ENCODE measurements around the gene SAP30L.

The SAP30L gene

DNA sequence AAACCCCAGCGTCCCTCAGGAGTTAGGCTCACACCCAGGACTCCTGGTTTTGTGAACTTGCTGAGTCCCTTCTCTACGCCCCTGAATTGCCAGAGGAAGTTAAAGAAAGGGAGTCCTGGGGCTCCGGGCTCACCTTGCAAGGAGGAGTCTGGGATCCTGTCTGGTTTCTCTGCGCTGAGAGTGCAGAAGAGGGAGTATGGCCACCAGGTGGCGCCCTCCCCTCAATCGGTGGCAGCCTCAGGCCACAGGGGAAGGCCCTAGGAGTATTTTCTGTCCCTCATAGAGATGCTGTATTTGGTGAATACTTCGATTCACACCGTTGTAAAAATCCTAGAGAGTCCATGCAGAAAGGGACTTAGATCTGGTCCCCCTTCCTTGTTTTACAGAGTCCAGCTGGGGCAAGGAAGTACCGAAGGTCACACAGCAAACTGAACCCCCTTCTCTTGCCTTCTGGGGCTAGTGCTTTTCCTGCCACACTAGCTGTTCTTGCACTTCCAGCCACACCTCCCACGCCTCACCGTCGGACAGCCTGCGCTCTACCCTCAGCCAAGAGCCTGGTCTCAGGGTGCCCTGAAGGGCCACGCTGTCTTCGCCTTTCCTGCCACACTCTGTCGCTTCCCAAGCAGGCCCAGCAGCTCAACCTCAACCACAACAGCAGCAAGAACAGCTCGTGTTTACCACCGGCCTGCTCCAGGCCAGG is 22.0 kb downstream of the SAP30L start:
- DNase-seq = peak; percentile 78

DNA sequence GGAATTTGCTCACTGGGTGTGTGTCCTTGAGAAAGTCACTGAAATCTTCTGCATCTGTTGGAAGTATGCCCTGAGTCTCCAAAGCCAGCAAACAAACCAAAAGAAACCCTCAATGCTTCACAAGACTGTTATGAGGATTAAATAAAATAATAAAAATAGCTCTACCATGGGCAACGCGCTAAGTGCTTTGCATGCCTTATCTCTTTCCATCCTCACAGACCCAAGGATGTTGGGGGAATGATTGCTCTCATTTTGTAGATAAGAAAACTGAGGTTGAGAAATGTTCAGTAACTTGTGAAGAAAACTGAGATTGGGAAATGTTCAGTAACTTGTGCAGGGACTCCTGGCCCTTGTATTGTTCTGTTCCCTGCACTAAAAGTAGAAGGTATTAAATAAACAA is 24.3 kb downstream of the SAP30L start:
- DNase-seq = no peak

DNA sequence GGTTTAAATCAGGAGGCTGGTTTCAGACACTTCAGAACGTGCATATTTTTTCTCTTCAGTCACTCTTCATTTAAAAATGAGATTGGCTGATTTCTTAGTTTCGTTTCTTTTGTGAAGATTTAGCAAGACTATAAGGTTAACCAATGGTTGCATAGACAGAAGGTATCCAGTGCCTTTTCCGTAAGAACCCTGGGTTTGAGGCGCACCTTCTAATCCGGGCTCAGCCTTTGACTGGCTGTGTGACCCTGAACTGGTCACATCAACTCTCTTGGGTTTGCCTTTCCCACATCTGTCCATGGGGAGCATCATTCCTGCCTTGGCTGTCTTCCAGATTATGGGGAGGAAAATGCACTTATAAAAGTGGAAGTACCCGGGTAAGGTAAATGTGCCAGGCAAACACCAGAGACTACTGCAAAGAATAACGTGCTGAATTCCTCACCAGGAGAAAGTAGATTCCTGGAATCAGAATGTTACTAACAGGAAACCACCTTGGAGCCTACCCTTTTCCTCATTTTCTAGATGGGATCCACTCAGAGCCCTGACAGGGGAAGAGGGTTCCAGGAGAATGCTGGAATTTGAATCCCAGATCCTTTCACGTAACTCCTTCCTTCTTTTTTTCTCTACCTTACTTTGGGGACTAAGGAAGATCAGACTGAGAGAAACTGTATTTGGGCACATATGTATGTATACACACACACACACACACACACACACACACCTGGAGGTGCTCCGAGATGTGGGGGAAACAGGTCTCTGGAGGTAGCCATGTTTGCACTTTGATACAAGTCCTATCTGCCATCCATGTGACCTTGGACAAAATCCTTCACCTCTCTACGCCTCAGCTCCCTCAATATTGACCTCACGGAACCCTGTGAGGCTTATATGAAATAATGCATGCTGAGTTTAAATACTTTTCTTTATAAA is 25.4 kb downstream of the SAP30L start:
- no peak for DNase-seq

DNA sequence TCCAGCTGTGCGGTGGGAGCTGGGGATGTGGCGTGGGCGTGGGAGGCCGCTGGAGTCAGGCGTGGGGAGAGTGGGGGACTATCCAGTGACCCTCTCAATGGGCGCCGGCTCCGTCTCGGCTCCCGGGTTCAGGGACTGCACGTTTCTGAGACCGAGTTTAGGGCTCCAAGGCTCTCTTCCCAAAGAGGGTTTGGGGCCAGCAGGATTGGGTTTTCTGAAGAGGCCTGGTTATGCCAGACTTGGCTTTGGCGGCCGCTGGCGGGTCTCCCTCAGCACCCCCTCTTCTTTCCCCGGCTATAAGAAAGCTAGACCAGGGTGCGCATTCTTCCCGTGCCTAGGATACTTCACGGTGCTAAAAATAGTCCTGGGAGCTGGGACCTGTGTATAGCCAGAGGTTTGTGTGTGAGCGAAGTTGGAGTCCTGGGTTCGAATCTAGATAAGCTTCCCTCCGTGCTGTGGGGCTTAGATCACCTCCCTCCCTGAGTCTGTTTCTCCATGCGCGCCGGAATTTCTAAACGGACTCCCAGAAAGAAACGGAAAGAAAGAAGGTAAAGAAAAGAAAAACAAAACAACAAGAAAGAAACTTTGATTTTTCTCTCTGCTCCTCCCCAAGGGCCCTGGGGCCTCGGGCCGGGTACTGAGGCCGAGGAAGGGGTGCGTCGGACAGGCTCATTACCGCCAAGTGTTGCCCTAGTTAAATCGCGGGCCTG is 27.2 kb downstream of the SAP30L start:
- DNase-seq = no peak

DNA sequence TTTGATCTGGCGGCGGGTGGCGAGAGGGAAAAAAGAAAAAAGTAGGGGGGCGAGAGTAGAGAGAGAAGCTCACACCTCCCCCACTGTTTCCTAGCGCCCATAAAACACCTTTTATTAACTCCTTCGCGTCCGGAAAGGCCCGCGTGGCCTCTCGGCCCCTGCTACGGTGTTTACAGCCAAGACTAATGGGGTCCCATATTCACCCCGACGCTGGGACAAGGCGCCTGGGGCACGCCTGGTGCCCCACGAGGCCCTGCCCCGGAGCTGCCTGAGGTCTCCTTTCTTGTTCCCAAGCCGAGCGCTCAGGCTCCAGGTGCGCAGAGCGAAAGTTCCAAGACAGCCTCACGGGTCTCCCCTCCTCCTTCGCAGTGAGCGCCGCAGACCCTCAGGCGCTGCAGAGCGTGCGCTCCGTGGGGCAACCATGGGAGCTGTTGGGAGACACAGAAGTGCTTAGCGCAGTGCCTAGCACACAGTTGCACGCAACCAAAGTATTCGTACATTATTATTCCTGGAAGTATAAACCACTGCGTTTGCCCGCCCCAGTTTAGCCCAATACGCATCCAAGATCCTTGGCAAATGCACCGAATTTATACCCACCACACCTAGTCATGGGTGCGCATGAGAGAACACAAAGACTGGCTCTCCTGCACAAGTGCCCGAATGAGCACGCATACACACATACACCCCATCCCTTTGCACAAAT is 27.9 kb downstream of the SAP30L start:
- DNase-seq = no peak

DNA sequence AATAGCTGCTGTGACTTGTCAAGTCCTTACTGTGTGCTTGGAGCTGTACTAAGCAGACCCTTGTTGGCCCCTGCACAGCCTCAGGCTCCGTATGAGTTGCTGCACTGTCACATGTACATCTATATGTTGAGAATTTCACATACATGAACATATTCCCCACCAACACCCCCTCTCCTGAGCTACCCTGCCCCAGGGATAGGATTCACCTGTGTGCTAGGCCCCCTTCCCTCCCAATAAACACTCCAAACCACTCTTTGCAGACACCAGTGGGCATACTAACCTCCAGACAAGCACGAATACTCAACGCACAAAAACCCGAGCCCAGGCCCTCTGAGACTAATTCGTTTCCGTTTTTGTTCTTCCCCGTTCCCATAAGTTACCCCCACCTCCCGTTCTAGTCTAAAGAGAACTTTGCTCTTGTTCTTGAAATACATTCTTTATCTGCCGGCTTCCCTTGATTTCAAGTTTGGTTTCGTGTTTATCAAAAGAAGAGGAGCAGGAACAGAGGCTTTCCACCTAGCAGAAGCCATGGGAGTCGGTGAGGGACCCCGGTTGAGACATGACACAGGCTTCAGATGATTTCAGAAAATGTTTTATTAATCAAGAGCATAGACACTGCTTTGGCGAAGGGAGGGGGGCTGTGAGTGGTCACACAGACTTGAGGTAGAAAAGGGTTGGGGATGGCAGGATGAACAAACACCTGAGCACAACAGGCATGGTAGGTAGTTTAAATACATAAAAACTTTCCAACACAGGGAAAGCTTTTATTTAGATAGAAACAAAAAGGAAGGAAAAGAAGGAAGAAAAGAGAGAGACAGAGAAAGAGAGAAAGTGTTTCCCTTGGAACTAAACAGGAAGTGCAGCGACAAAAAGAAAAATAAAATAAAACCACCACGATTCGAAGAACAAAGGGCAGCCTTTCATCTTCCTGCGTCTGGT is 28.9 kb downstream of the SAP30L start:
- no peak for DNase-seq

DNA sequence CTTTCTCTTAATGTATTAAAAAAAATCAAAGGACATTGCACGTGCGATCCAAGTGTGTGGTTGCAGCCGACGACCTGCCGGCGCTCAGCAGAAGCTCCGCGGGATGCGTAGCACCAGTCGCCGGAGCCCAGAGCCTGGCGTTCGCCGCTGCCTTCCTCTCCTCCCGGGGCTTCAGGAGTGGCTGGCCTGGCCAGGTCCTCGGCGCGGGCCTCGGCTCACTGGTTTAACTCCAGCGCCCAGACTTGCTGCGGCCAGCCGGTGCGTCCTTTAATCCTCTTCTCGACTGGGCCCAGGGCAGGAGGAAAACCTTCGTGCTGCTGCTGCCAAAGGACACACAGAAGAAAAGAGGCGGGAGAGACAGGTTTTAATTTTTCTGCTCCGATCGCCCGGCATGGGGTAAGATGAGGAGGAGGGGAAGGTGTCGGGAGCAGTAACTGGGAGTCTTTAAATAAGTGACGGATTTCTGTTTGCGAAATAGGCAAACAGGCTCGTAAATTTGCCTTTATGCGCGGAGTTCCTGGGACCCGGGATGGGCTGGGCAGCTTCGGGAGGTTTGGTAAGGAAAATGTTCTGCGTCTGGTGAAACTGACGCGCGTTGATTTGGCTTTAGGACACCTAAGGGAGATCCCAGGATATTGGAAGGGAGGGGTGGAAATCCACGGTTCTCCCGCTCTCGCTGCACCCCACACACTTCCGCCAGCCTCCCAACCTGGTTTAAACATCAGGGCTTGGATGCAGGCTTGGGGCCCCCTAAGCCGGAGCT is 30.0 kb downstream of the SAP30L start:
- DNase-seq = no peak

DNA sequence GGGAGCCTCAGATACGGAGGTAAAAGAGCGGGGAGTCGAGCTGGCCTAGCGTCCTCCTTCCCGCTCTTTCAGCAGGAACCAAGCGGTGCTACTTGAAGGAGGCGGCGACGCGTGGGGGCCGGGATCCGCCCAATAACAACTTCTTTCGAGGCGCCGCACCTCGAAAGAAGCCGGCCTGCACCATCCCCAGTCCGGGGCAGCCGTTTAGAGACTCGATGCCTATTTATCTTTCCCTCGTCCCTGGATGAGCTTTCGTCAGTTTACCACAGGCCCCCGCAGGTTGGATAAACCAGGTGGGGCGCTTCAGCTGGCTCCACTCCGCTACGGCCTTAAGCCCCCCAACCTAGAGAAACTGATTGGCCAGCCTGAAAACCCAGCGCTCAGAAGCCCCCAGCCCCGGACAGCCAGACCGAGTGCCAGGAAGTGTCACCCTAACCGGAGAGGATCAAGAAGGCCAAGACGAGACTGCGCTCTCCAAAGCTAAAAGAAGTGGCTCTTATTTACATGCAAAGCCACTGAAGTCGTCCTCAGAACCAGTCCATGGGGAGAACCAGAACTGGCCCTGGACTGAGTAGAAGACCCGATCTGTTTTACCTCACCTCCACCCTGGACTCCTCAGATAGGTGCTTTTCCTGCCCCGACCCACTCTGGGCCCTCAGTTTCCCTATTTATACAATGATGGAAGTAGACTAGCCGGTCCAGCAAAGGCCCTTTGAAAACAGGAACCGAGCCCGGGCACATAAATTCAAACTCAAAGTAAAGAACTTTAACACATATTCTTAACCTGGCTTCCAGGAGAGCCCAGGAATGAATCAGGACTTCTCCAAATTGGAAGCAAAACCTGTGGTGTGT is 30.8 kb downstream of the SAP30L start:
- DNase-seq = no peak

DNA sequence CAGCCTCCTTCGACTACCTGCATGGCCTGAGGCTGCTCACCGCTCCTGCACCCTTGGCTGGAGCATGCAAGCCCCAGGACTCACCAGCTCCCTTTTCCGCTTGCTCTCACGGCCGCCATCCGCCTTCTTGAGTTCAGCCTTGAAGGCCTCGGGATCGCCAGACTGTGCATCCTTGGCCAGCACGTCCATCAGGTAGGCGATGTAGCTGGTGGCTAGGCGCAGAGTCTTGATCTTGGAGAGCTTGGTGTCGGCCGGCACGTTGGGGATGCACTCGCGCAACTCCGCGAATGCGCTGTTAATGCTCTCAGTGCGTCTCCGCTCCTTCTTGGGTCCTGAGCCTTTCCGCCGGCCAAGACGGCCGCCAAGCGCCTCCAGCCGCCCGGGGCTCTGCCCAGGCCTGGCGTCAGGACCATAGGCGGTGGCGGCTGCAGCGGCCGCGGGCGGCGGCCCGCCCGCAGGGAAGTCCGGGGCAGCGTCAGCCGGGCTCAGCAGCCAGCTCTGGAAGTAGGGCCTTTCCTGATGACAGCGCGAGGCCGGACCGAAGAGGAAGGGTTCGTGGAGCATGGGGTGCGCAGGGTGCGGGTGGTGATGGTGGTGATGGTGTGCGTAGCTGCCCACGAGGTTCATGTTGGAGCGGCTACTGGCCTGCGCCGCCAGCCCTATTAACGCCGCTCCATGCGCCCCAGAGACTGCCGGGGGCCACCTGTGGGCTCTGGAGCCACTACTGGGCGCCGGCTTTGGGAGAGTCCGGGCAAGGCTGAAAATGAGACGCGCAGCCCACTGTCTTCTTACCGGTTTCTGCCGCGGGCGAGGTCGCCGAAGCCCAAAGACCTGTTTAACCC is 31.8 kb downstream of the SAP30L start:
- no peak for DNase-seq

DNA sequence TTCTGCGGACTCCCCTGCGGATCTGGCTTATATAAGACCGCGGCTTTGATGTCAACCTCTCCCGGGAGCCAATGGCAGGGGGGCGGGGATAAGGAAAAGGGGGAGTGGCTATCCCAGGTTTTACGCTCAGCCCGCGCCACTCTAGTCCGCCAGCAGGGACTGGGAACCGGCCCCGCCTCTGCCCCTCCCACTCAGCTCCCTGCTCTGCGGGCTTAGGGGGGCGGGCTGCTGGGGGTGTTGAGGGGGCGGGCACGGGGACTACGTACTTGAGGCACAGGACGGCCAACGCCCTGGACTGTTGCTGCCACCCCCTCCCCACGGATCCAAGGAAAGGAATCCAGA is 32.4 kb downstream of the SAP30L start, which contains the start of gene HAND1:
HAND1 (minus strand) TSS at position 4 of the 342 bp plus-strand sequence. CDS start 219 bp downstream, outside the sequence.
- no peak for DNase-seq

DNA sequence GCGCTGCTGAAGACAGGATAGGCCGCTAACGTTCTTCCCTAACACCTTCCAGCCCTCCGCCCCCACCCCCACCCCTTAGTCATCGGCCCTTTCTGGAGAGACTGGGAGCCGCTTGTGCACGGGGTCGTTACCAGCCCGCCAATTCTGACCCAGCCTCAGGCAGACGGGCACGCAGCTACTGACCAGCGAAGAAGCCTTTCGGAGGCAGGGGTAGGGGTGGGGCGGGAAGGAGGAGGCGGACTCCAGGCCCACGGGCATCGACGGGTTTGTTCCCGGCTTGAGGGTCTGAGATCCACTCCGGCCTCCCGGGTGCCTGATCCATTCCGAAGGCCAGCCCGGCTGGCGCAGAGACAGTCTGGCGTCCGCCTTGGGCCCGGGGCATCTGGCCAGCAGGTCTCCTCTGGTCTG is 33.0 kb downstream of the SAP30L start:
- DNase-seq = no peak

DNA sequence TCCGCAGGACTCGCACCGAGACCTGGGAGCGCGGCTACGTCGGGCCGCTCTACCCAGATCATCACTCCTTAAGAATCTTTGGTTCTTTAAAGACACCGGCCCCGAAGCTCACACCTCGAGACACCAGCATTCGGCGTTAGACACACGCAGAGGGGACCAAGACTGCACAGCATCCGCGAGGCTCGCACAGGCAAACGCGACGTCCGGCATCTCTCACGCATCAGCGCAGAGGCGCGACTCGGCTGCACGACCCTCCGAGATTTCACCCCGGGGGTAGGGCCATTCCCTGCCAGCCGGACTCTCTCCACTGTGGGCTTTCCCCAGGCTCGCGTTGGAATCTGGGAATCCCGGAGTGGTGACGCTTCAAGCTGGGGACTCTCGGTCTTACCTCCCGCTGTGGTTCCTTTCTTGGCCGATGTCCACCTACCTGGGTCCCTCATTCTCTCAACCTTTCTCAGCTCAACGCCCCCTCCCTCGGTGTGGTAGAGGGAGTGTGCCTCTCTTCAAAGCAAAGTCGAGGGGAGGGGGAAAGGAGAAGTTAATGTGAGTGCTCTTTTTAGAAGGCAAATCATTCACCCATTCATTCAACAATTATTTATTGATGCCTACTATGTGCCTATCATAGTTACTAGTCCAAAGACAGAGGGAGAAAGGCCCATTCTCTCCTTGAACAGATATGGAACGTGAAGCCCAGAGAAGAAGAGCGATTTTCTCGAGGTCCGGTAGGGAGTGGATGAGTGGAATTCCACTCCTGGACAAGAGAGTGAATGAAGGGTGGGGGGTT is 33.6 kb downstream of the SAP30L start:
- DNase-seq = no peak

DNA sequence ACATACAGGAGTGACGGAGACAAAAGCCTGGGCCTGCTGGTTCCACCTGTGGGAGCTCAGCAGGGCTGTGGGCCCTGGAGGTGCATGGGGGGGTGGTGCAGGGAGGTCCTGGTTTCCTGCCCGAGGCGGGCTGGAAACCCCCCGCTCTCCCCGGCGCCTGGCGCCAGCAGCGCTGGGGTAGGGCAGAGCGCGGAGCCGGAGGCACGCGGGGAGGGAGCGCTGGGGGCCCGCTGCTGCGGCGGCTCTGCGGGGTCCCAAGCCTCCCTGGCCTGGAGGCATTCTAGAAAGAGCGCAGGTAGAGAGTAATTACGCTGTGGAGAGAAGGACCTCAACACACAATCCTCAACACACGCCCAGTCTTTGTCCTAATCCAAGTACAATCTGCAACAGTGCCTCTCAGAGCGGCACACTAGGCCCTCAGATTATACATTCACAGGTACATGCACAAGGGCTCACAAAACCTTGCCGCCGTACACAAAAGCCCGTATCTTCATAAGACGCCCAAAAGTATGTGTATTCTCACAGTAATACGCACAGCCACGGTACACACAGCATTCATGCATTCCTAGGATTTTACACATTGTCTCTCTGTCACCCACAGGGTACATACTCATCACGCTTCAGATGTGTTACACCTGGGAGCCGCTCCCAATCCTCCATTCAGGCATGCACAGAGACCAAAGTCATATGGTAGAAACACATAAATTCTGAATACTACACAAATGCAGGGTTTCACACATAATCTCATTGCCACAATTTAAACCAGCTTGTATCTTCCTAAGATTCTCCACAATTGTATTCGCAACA is 34.4 kb downstream of the SAP30L start:
- no peak for DNase-seq

DNA sequence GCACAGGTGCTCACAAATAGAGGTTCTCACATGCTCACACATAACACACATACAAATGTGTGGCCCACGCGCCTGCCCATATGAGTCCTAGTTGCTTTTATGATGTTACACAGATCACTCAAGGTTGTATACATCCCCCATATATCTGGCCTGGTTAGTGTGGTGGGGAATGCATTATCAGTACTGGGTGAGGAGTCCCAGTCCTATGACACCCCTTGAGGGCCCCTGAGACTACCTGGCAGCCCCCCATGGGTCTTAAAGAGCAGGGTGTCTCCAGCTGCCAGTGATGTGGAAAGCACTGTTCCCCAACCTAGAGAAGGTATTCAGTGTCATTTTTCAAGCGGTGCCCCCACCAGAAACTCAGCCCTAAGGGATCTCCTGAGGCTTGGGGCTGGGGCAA is 35.0 kb downstream of the SAP30L start:
- DNase-seq = no peak

DNA sequence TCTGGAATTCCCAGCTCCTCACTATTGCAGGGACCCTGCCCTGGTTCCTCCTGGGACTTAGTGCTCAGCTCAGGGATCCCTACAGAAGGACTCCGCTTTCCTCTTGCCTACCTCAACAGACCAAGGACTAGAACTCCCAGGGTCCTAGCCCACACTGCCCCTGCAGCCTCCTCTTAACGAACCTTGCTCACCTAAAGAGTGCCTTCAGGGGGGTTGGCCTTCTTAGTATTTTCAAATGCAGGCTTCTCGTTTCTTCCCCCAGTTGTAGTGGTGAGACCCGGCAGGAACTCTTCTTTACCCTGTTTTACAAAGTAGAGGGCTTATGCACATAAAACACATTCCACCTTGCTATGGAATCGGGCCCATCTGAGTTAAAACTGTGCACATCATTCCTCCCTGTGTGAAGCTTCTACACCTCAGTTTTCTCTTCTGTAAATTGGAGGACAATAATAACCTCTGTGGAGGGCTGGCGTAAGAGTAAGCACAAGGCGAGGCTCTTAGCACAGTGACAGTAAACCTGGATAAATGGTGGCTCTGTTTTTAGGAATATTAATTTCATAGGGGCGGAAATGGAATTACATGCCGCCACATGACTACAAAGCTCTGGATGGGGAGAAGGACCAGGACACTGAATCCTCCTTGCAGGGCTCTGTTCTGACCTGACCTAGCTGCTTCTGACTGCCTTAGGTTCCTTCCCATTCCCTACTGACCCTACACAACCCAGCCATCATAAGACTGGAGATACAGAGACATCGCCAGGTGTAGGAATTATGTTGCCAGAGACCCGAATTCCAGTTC is 36.0 kb downstream of the SAP30L start:
- DNase-seq = no peak
